Activated CD4-positive, alpha-beta T cell treated with anti-CD3 and anti-CD28 coated beads, Interleukin-2, amount 10 ng/mL, durations not matched to agents 24 days and 14 days (primary cell): ENCODE results near the gene HECA. TPM values are rescaled to one million over a fixed set of nuclear protein-coding genes. Genes with fewer than 3 reads are reported as not detected.
"Not testable (repeated sequence)": the region's sequence is repeated elsewhere in the genome, so short reads cannot be mapped to it uniquely, and the experiment has no call there.

Experiments used
- DNase-seq: peaks from one replicate; pipeline ENCODE4 v3.0.0; 2022
- H3K27ac Mint-ChIP-seq: one replicate; pipeline ENCODE4 v1.8.0; 2022; ENCODE audit warnings: mild to moderate bottlenecking, mixed read lengths
- H3K27me3 Mint-ChIP-seq: one replicate; pipeline ENCODE4 v1.8.0; 2022; ENCODE audit warnings: mixed read lengths
- H3K36me3 Mint-ChIP-seq: one replicate; pipeline ENCODE4 v1.8.0; 2022; ENCODE audit warnings: low read depth, mild to moderate bottlenecking, mixed read lengths
- H3K4me1 Mint-ChIP-seq: one replicate; pipeline ENCODE4 v1.8.0; 2021; ENCODE audit warnings: mixed read lengths
- H3K4me3 Mint-ChIP-seq: one replicate; pipeline ENCODE4 v1.8.0; 2022; ENCODE audit warnings: mild to moderate bottlenecking, moderate library complexity, mixed read lengths
- H3K9me3 Mint-ChIP-seq: one replicate; pipeline ENCODE4 v1.8.0; 2021; ENCODE audit warnings: mixed read lengths
- intact Hi-C: fragments of 100-400 bp; cut with micrococcal nuclease; formaldehyde crosslinking; loops from one replicate; pipeline ENCODE4 v1.15.1; 2023
- total RNA-seq: library from RNA; stranded (reverse); gene quantifications from 2 replicates; pipeline ENCODE4 v1.2.3, GENCODE V29; 2022

Gene HECA
- total RNA-seq, 1 donor from 2014 or later, result 47.7 TPM

- H3K4me1 Mint-ChIP-seq, H3K27me3 Mint-ChIP-seq, intact Hi-C loops, H3K4me3 Mint-ChIP-seq, H3K27ac Mint-ChIP-seq: not testable (repeated sequence)
- Mint-ChIP-seq H3K9me3 (peaks cover 34% of the 10 kb centered on the region), H3K36me3 (peaks cover 20% of the 10 kb centered on the region)
- DNase-seq, result peak; percentile 66
These were observed 75.9 kb downstream of the HECA start for GRCh38 chr6:139210766-139211165.

GRCh38 chr6:139212460-139212859, 77.6 kb downstream of the HECA start:
- DNase-seq, H3K27me3 Mint-ChIP-seq, H3K4me3 Mint-ChIP-seq, H3K27ac Mint-ChIP-seq, H3K4me1 Mint-ChIP-seq, intact Hi-C loops: not testable (repeated sequence)
- Mint-ChIP-seq H3K36me3 (peaks cover 19% of the 10 kb centered on the region), H3K9me3 (peaks cover 30% of the 10 kb centered on the region)

GRCh38 chr6:139219271-139219729, 84.4 kb downstream of the HECA start:
- intact Hi-C loops, result loop anchor here (1.0 to 2.0 kb wide), 4 partner anchors 30 to 145 kb away; partner anchors contain the start of gene TXLNB
- Mint-ChIP-seq H3K36me3 (no peaks in the 10 kb centered on the region), H3K27ac (peak overlapping the region; percentile 82), H3K27me3 (no peaks in the 10 kb centered on the region), H3K4me1 (peaks cover 10% of the 10 kb centered on the region), H3K4me3 (peak overlapping the region; percentile 52), H3K9me3 (no peaks in the 10 kb centered on the region)
- peak; percentile 90 for DNase-seq

DNA sequence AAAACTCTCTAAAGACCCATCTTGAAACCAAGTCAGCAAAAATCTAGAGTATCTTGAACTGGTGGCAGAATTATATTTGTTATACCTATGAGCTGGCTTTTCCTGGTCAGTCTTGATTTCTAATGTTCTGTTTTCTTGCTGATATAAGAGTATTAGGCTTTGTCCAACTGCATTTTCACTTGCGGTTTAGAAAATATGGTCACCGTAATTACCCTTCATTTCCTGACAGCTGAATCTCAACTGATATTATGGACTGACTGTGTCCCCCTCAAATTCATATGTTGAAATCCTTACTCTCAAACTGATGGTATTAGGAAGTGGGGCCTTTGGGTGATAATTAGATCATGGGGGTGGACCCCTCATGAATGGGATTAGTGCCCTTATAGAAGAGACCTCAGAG, 84.9 kb downstream of the HECA start:
- Mint-ChIP-seq H3K9me3 (peaks cover under 1% of the 10 kb centered on the region), H3K4me1 (peaks cover 10% of the 10 kb centered on the region), H3K4me3 (peak overlapping the region; percentile 52), H3K36me3 (no peaks in the 10 kb centered on the region), H3K27ac (peak overlapping the region; percentile 82), H3K27me3 (peaks cover under 1% of the 10 kb centered on the region)
- DNase-seq, result peak; percentile 51
- intact Hi-C loops, result loop anchor here (1.0 to 2.0 kb wide), 4 partner anchors 30 to 145 kb away; partner anchors contain the start of gene TXLNB

GRCh38 chr6:139228387-139228786, 93.5 kb downstream of the HECA start:
- H3K4me3 Mint-ChIP-seq, H3K4me1 Mint-ChIP-seq, H3K27ac Mint-ChIP-seq, DNase-seq, H3K9me3 Mint-ChIP-seq, intact Hi-C loops, H3K27me3 Mint-ChIP-seq, H3K36me3 Mint-ChIP-seq: not testable (repeated sequence)

Other genes starting within 250 kb of the HECA start
- 65.8 and 70.1 TPM in 2 replicates for gene REPS1, start 146.8 kb upstream of the HECA start, total RNA-seq
- gene ABRACL, start 106.3 kb upstream of the HECA start, total RNA-seq, result 131 and 134 TPM in 2 replicates
- gene TXLNB, start 156.9 kb downstream of the HECA start, total RNA-seq, result 0.09 TPM in 1 of 2 replicates, not detected in the other
- gene CITED2, start 239.6 kb downstream of the HECA start, total RNA-seq, result 49.0 and 56.0 TPM in 2 replicates